ENCODE measurements around the gene THSD7A. TPM values are rescaled to one million over a fixed set of nuclear protein-coding genes. Genes with fewer than 3 reads are reported as not detected.

THSD7A gene
- polyA plus RNA-seq, 1 donor from 2014 or later, result 18.5 TPM

DNA sequence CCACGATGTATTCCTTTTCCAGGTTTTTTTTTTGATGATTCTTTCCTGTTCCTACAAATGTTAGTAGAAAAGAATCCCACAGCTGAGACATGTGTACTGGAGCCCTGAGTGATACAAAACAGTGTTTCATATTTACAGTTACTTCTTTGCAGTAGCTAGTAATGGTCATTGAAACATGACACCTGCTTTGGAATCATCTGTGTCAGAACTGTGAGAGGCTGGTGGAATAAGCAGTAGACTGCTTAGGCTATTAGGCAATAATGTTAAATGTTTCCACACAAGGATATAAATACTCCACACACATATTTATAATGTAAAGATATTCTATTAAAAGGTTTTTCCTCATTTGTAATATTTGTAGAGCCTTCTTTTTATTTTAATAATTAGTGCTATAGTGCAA lies 394.0 kb downstream of the THSD7A start:
- H3F3A ChIP-seq (ENCODE audit: insufficient read depth, low read length, poor library complexity, severe bottlenecking), result no peaks in the 10 kb centered on the region
- H3K9me3 ChIP-seq (ENCODE audit: low read length), result no peaks in the 10 kb centered on the region
- no peaks in the 10 kb centered on the region for H4K20me1 ChIP-seq (ENCODE audit: insufficient read depth)
- no peak overlapping the region for H3K4me3 ChIP-seq (ENCODE audit: low read length)
- H3K9ac ChIP-seq (ENCODE audit: low read length), result no peak overlapping the region
- no peak overlapping the region for H3K27ac ChIP-seq (ENCODE audit: low read length)
- TF ChIP-seq EP300 (conservative IDR thresholded peaks at IDR 0.05; ENCODE audit: poor library complexity, severe bottlenecking), result no peak
- no peaks in the 10 kb centered on the region for H3K79me2 ChIP-seq (replicated peaks; ENCODE audit: insufficient read depth, low read length)
- no peaks in the 10 kb centered on the region for H3K27me3 ChIP-seq (ENCODE audit: insufficient read depth, low read depth, low read length)
- H2AFZ ChIP-seq (ENCODE audit: low read depth, low read length), result no peak overlapping the region
- H3K9me2 ChIP-seq (ENCODE audit: insufficient read depth, low read length), result no peaks in the 10 kb centered on the region
- no peaks in the 10 kb centered on the region for H3K36me3 ChIP-seq (ENCODE audit: insufficient read depth, low read length)
- H3K4me2 ChIP-seq (ENCODE audit: low read length), result no peak overlapping the region

DNA sequence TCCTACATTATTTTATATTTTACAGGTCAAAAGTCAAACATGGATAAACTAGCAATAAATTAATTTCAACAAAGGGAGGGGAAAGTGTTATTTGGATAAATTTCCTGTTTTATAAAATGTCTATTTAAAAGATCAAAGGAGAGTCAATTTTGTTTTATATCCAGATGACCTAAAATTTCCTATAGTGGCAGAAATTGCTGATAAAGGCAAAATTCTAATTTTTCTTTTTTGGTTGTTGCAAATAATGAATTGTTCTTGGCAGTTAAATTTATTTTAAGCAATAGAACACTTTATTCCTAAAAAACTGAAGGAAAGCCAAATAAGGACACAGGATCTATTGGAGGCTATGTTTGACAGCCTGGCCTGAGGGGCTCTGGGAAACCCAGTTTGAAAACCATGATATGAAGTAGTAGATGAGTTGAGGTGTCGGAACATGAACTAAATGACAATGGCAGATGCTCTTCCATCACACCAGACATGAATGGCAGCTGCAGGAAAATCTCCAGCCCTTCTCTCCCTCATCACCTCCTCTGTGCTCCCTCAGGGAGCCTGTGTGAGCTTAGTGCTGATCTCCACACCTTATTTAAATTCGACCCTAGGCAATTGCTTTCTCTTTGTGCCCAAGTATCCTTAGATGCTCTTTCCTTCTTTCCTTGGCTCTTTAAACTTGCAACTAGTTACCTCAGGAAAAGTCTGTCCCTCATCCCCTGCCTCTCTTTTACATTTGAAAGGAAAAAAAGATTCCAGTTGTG lies 395.0 kb downstream of the THSD7A start:
- Histone ChIP-seq H2AFZ (ENCODE audit: low read depth, low read length) (no peak overlapping the region), H3K9me3 (ENCODE audit: low read length) (no peaks in the 10 kb centered on the region), H3K79me2 (replicated peaks; ENCODE audit: insufficient read depth, low read length) (no peaks in the 10 kb centered on the region), H3F3A (ENCODE audit: insufficient read depth, low read length, poor library complexity, severe bottlenecking) (no peaks in the 10 kb centered on the region), H3K27me3 (ENCODE audit: insufficient read depth, low read depth, low read length) (no peaks in the 10 kb centered on the region), H3K36me3 (ENCODE audit: insufficient read depth, low read length) (no peaks in the 10 kb centered on the region), H3K9me2 (ENCODE audit: insufficient read depth, low read length) (no peaks in the 10 kb centered on the region), H4K20me1 (ENCODE audit: insufficient read depth) (no peaks in the 10 kb centered on the region), H3K4me2 (ENCODE audit: low read length) (no peak overlapping the region), H3K27ac (ENCODE audit: low read length) (no peak overlapping the region), H3K9ac (ENCODE audit: low read length) (no peak overlapping the region), H3K4me3 (ENCODE audit: low read length) (no peak overlapping the region)
- TF ChIP-seq POLR2AphosphoS5 (IDR thresholded peaks at IDR 0.05), result no peak
- TF ChIP-seq SMC3 (conservative IDR thresholded peaks at IDR 0.05; ENCODE audit: poor library complexity), result no peak
- TF ChIP-seq, protein P1, sequence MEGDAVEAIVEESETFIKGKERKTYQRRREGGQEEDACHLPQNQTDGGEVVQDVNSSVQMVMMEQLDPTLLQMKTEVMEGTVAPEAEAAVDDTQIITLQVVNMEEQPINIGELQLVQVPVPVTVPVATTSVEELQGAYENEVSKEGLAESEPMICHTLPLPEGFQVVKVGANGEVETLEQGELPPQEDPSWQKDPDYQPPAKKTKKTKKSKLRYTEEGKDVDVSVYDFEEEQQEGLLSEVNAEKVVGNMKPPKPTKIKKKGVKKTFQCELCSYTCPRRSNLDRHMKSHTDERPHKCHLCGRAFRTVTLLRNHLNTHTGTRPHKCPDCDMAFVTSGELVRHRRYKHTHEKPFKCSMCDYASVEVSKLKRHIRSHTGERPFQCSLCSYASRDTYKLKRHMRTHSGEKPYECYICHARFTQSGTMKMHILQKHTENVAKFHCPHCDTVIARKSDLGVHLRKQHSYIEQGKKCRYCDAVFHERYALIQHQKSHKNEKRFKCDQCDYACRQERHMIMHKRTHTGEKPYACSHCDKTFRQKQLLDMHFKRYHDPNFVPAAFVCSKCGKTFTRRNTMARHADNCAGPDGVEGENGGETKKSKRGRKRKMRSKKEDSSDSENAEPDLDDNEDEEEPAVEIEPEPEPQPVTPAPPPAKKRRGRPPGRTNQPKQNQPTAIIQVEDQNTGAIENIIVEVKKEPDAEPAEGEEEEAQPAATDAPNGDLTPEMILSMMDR (IDR thresholded peaks at IDR 0.05; ENCODE audit: poor library complexity, severe bottlenecking), result no peak
- no peak for TF ChIP-seq EZH2 (IDR thresholded peaks at IDR 0.05; ENCODE audit: borderline replicate concordance, insufficient read depth, low read length, poor library complexity, severe bottlenecking)
- no peak for TF ChIP-seq TAF1 (IDR thresholded peaks at IDR 0.05; ENCODE audit: low read depth)
- TF ChIP-seq MXI1 (conservative IDR thresholded peaks at IDR 0.05; ENCODE audit: poor library complexity, severe bottlenecking), result no peak
- TF ChIP-seq RAD21 (conservative IDR thresholded peaks at IDR 0.05), result no peak
- TF ChIP-seq EP300 (conservative IDR thresholded peaks at IDR 0.05; ENCODE audit: poor library complexity, severe bottlenecking), result no peak
- TF ChIP-seq, protein P2, sequence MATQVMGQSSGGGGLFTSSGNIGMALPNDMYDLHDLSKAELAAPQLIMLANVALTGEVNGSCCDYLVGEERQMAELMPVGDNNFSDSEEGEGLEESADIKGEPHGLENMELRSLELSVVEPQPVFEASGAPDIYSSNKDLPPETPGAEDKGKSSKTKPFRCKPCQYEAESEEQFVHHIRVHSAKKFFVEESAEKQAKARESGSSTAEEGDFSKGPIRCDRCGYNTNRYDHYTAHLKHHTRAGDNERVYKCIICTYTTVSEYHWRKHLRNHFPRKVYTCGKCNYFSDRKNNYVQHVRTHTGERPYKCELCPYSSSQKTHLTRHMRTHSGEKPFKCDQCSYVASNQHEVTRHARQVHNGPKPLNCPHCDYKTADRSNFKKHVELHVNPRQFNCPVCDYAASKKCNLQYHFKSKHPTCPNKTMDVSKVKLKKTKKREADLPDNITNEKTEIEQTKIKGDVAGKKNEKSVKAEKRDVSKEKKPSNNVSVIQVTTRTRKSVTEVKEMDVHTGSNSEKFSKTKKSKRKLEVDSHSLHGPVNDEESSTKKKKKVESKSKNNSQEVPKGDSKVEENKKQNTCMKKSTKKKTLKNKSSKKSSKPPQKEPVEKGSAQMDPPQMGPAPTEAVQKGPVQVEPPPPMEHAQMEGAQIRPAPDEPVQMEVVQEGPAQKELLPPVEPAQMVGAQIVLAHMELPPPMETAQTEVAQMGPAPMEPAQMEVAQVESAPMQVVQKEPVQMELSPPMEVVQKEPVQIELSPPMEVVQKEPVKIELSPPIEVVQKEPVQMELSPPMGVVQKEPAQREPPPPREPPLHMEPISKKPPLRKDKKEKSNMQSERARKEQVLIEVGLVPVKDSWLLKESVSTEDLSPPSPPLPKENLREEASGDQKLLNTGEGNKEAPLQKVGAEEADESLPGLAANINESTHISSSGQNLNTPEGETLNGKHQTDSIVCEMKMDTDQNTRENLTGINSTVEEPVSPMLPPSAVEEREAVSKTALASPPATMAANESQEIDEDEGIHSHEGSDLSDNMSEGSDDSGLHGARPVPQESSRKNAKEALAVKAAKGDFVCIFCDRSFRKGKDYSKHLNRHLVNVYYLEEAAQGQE (IDR thresholded peaks at IDR 0.05; ENCODE audit: borderline replicate concordance), result no peak
